CD4-positive, alpha-beta T cell treated with Interleukin-6 at 100 ng/mL for 8 hours (primary cell): Measurements from ENCODE around the gene WFS1.

Experiments
- DNase-seq: peaks from one replicate; pipeline ENCODE4 v3.0.0-alpha.2; 2020; ENCODE audit warnings: mixed read lengths, low spot score

The WFS1 gene

GRCh38 chr4:6300359-6300758, 30.7 kb downstream of the WFS1 start:
- no peak for DNase-seq

- no peak for DNase-seq
These were observed 31.5 kb downstream of the WFS1 start for GRCh38 chr4:6301051-6301731.

GRCh38 chr4:6301732-6302442, 32.2 kb downstream of the WFS1 start:
- no peak for DNase-seq

- DNase-seq, result no peak
These were observed 33.2 kb downstream of the WFS1 start for GRCh38 chr4:6302869-6303268.

- no peak for DNase-seq
These were observed 34.3 kb downstream of the WFS1 start for GRCh38 chr4:6303943-6304342.

GRCh38 chr4:6306299-6306698, 36.6 kb downstream of the WFS1 start:
- no peak for DNase-seq

GRCh38 chr4:6307230-6307629, 37.6 kb downstream of the WFS1 start:
- DNase-seq, result no peak

GRCh38 chr4:6307891-6308290, 38.2 kb downstream of the WFS1 start:
- DNase-seq, result no peak

GRCh38 chr4:6308899-6309643, 39.4 kb downstream of the WFS1 start:
- no peak for DNase-seq

GRCh38 chr4:6309777-6310176, 40.1 kb downstream of the WFS1 start:
- DNase-seq, result no peak

- DNase-seq, result no peak
These were observed 43.6 kb downstream of the WFS1 start for GRCh38 chr4:6313216-6313615.

GRCh38 chr4:6316461-6317003, 46.9 kb downstream of the WFS1 start:
- no peak for DNase-seq

GRCh38 chr4:6318206-6318605, 48.6 kb downstream of the WFS1 start:
- DNase-seq, result no peak

- no peak for DNase-seq
These were observed 50.0 kb downstream of the WFS1 start for GRCh38 chr4:6319530-6320150.

GRCh38 chr4:6320663-6321062, 51.0 kb downstream of the WFS1 start:
- no peak for DNase-seq

GRCh38 chr4:6321361-6321760, 51.7 kb downstream of the WFS1 start:
- no peak for DNase-seq

GRCh38 chr4:6322067-6322760, 52.6 kb downstream of the WFS1 start:
- DNase-seq, result no peak

- DNase-seq, result no peak
These were observed 53.3 kb downstream of the WFS1 start for GRCh38 chr4:6322761-6323566.

GRCh38 chr4:6324461-6324998, 54.9 kb downstream of the WFS1 start:
- DNase-seq, result no peak

GRCh38 chr4:6324999-6325787, 55.5 kb downstream of the WFS1 start:
- no peak for DNase-seq
